ENCODE data around the gene FAM227A.

FAM227A gene

DNA sequence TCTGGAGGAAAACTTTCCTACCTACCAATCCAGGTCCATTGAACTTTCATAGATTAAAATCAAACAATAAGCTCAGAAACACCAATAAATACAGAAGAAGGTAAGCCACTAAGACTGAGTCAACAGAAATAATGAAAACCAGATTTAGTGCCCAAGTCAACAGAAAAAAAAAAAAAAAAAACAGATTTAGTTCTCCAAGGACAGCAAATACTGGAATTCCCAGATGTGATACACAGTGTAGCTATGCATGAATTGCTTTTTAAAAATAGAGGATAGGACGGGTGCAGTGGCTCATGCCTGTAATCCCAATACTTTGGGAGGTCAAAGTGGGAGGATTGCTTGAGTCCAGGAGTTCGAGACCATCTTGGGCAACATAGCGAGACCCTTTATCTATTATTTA lies 101.9 kb downstream of the FAM227A start:
- DNase-seq: no peak

DNA sequence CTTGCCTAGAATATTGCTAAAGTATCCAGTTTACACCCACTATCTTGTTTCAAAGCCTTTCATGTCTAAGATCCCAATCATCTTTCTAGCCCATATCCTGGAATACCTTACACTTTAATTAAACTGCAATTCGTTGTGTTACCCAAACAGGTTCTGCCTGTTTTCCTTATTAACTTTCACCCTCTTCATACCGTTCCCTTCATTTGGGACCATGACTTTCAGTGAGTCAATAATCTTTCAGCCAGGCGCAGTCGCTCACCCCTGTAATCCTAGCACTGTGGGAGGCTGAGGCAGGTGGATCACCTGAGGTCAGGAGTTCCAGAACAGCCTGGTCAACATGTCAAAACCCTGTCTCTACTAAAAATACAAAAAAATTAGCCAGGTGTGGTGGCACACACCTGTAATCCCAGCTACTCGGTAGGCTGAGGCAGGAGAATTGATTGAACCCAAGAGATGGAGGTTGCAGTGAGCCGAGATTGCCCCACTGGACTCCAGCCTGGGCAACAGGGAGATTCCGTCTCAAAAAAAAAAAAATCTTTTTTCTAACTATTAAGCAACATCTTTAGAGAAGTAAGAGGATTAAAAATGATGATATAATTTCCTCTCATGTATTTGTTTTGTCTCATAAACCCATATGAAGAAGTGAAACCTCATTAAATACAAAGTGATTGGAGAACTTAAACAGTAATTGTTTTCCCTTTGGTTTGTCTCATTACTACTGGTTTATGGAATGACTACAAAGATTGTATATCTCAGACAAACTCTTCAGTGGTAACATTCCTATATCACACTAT lies 106.9 kb downstream of the FAM227A start:
- DNase-seq: no peak

- no peak for DNase-seq
Observed at GRCh38 chr22:38540701-38541100, 115.5 kb downstream of the FAM227A start.

DNA sequence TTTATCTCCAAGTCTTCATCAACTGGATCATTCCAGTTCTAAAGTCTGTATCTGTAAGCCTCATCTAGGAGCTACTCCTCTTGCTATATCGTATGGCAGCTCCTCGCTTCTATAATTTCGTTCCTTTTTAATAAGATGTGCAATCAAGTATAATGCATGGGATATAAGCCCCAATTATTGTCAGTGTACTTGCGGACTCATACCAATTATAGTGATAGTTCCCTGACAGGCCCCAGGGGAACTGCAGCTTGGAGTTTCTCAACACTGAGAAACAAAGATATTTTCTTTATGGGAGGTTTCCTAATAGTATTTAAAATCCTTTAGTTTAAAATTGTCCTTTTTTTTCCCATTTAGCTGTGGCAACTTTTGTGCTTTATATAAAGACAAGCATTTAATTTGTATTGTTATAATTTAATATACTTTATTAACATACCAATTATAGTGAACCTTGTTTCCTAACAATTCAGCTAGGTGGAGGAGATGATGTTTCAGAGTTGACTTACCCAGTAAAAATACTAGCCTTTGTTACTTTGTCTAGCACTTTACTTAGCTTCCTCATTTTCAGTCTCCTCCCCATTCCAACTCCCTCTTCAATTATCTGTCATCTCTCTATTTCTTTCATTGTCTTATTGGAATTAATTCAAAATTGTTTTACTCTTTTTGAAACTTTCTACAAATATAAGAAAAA lies 124.8 kb downstream of the FAM227A start:
- no peak for DNase-seq
